ENCODE data around the gene C20orf204.

DNA sequence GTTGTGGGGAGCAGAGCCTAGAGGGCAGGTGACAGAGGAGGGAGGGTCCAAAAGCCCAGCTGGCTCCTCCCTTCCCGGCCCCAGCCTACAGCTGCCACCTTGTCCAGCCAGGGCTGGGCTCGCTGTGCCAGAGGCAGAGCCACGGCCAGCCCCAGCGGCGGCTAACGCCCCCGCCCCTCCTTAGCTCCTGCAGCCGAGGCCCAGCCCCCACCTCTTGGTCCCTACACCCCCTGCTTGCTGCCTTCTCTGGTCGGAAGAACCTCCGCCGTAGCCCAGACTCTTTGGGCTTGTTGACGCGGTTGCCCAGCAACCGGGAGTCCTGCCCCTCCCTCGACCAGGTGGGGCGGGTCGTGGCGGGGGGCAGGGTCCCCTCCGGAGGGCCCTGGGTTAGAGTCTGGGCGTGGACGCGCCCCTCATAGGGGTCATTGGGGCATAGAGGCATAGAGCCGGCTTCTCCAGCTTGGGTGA lies 48.7 kb downstream of the C20orf204 start:
- TF ChIP-seq EP300 (IDR thresholded peaks at IDR 0.05; ENCODE audit: borderline replicate concordance) (no peak), REST (IDR thresholded peaks at IDR 0.05; ENCODE audit: low read depth) (no peak), MAX (IDR thresholded peaks at IDR 0.05) (peak; percentile 18; the same call in 1 of the 2 replicates), RAD21 (IDR thresholded peaks at IDR 0.05; ENCODE audit: low read depth) (no peak), TAF1 (IDR thresholded peaks at IDR 0.05; ENCODE audit: low read depth) (no peak), ZBTB7A (IDR thresholded peaks at IDR 0.05; ENCODE audit: low read depth) (0 out of 2 replicates have a peak, but pooled peaks have one; percentile 57), FOXM1 (IDR thresholded peaks at IDR 0.05; ENCODE audit: borderline replicate concordance, low read depth) (no peak), CREB1 (IDR thresholded peaks at IDR 0.05; ENCODE audit: low read depth) (no peak)
- TF ChIP-seq, protein P1, sequence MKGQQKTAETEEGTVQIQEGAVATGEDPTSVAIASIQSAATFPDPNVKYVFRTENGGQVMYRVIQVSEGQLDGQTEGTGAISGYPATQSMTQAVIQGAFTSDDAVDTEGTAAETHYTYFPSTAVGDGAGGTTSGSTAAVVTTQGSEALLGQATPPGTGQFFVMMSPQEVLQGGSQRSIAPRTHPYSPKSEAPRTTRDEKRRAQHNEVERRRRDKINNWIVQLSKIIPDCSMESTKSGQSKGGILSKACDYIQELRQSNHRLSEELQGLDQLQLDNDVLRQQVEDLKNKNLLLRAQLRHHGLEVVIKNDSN (IDR thresholded peaks at IDR 0.05) = no peak
